NK-92 (cell line): Measurements from ENCODE around the gene VSIG10.

Experiments
- DNase-seq: peaks from one replicate; lab custom pipeline; 2025; ENCODE audit not compliant: unreplicated experiment; lab: John Stamatoyannopoulos, UW

Gene VSIG10

DNA sequence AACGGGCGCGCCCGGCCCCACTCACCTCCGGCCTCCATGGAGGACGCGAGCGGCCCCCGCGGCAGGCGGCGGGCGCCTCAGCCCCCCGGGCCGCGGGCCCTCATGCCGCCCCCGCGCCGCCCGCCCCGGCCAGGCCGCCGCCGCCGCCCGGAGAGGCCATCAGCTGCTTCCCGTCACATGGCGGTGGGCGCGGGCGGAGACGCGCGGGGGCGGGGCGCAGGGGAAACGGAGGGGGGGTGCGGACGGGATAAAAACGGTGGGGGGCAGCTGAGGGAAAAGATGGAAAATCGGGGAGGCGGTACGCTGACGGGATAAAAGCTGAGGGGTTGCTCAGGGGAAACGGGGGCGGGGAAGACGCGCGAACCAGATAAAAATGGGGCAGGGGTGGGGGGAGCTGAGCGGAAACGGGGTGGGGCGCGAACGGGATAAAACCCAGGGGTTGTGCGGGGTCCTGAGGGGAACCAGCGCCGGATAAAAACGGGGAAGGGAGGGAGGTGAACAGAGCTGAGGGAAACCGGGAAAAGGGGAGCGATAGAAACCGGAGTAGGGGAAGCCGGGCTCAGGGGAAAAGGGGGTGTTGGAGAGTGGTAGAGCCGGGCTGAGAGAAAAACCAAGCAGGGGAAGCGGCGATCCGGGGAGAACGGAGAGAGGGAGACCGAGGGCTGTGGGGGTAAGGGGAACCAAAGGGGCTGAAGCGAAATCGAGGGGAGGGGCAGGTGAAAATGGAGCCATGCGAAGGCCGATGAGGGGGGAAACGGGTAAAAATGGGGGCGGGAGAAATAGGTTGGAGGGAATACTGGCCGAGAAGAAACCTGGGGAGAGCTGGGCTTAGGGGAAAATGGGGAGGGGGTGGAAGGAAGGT, 42.6 kb downstream of the VSIG10 start, which contains the start of gene WSB2:
Gene WSB2 (minus strand): TSS at position 169 of the 862 bp plus-strand sequence. CDS start 131 bp downstream, at position 38.
- DNase-seq = no peak

DNA sequence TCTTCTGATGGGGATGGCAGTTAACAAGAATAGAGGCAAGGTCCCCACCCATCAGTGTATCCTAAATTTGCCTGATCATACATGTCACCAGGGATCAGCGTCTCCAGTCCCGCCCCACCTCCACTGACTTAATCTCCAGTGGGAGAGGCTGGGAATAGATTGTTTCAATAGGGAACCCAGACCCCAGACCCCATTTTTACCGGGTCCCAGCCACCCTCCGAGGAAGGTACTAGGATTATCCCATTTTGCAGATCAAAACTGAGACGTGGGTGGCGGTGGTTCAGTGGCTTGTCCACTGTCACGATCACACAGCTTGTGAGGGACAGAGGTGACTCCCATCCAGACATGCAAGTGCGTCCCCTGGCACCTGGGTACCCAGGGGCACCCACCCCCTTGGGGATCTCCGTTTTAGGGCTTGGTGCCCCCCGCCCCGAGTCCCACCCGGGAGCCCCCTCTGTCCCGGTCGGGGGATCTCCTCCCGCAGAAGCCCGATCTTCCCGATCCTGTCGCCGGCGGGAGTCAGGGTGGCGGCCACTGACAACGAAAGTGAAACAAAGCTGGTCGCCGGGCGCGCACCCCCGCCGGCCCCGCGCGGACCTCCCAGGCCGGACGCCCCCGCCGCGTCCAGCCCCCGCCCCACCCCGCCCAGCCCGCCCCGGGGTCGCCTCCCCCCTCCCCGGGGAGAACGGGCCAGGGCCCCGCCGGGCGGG, 43.4 kb downstream of the VSIG10 start:
- DNase-seq = no peak

DNA sequence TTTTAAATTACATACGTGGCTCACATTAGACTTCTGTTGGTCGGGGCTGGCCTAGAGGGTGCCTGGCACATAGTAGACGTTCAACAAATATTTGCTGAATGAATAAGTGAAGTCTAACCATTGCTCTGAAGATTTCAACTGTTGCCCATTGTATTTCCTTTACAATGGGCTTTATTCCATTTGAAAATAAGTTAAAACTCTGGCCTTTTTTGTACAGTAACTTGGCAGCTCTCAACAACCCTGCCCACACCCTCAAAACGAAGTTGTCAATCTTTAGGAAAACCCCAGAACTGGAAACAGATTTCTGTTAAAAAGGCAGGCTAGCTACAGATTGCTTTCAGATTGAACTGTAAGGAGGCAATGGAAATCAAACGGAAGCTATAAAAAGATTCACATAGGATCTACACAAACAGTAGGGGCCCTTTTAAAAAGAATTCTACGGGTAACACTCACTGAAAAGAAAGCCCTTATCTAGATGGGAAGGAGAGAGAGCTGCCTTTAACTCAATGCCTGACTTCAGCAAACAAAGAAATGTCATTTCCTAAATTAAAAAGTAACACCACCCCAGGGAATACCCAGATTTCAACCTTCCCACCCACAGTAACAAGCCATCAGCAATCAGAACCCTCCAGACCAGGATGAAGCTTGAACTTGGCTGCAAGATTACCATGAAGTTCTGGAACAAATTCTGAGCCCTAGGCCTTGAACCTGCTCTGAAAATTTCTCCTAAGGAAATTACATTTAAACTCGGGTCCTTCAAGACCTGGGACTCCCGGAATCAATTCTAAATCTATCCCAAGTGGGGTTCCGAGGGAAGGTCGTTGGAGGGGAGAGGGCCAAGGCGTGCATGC, 44.2 kb downstream of the VSIG10 start:
- DNase-seq = no peak

DNA sequence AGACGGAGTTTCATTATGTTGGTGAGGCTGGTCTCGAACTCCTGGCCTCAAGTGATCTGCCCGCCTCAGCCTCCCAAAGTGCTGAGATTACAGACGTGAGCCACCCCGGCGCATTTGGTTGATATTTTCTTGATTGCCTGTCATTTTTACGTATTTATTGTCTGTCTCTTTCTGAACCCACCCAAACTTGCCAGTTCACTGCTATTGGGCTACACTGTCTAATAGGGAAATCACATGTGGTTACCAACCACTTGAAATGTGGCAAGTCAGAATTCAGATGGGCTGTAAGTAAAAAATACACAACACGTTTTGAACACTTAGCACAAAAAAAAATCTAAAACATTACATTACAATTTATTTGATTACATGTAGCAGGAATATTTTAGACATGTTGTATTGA, 44.9 kb downstream of the VSIG10 start:
- DNase-seq = no peak

DNA sequence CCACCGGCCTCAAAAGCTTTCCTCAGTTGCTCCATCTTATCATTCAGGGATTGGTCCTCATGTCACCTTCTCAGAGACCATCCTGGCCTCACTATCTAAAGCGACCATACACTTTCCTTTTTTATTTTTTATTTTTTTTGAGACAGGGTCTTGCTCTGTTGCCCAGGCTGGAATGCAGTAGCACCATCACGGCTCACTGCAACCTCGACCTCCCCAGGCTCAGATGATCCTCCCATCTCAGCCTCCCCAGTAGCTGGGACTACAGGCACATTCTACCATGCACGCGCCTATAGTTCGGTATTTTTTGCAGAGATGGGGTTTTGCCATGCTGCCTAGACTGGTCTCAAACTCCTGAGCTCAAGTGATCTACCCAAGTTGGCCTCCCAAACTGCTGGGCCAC, 45.6 kb downstream of the VSIG10 start:
- no peak for DNase-seq

DNA sequence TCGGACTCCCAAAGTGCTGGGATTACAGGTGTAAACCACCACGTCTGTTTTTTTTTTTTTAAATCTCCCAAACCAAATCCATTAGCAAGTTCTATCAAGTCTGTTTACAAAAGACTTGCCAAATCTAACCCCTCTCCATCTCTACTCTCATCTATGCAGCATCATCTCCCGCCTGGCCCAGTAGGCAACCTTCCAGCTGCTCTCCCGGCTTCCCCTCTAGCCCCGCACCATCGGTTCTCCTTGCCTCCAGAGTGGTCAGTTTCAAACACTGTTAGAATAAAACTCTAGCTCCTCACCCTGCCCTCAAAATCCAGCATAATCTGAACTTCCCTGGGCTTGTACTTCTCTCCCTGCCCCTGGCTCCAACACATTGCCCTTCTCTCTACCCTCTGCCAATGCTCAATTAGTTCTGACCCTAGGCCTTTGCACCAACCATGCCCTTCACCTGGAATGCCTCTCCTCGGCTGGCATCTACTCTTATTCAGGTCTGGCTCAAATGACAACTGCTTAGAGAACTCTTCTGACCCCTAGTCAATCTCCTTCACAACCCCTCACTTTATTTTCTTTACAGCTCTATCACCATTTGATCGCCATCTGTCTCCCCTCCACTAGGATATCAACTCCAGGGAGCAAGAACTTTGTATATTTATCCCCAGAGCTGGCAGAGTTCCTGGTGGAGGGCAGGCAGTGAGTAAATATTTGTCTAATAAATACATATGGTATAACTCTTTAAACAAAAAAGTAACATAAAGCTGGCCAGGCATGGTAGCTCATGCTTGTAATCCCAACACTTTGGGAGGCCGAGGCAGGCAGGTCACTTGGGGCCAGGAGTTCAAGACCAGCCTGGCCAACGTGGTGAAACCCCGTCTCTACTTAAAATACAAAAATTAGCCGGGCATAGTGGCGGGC, 47.7 kb downstream of the VSIG10 start:
- no peak for DNase-seq

DNA sequence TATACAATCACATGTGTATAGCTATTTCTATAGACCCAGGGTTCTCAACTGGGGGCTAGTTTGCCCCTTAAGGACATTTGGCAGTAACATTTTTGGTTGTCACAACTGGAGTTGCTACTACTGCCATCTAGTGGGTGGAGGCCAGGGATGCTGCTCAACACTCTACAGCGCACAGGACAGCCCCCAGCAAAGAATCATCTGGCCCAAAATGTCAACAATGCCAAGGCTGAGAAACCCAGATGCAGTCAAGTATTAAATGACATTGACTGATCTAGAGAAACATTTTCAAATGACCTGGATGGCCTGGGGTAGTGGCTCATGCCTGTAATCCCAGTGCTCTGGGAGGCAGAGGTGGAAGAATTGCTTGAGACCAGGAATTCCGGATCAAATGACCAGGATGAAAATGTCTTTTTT, 48.7 kb downstream of the VSIG10 start:
- DNase-seq = no peak

DNA sequence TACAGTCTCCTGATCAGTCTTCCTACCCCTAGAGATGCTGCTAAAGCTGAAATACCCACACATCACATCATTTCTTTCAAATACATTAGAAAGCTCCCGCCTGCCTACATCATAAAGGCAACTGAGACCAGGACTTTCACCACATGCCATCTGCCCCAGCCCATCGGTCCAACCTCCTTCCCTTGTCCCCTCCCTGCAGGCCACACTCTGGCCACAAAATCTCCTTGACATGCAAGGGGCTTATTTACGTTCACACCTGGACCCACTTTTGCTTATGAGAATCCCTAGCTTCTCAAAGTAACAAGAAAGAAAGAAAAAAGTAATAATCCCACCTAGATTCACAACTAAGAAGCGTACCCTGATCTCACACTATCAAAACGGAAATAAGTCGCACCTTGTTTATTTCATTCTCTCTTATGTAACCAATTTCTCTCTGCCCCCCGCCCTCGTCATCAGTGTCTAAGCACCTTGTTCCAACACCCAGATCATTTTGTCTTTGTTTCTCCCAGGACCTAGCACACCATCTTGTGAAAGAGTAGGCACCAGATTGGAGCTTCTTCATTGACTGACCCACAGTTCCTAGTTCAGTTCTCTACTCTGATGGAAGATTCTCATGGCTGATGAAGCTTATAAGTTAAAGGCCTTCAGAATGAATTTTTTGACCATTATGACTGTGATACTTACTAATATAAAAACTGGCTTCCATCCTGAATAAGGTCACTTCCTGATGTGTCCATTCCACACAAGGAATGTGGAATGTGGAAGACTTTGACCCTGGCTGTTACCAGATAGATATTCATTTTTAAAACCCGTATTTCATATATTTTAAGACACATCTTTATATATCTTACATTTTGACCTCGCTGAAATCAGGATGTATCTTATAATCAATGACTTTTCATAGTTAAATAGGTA, 50.5 kb downstream of the VSIG10 start:
- DNase-seq = no peak

DNA sequence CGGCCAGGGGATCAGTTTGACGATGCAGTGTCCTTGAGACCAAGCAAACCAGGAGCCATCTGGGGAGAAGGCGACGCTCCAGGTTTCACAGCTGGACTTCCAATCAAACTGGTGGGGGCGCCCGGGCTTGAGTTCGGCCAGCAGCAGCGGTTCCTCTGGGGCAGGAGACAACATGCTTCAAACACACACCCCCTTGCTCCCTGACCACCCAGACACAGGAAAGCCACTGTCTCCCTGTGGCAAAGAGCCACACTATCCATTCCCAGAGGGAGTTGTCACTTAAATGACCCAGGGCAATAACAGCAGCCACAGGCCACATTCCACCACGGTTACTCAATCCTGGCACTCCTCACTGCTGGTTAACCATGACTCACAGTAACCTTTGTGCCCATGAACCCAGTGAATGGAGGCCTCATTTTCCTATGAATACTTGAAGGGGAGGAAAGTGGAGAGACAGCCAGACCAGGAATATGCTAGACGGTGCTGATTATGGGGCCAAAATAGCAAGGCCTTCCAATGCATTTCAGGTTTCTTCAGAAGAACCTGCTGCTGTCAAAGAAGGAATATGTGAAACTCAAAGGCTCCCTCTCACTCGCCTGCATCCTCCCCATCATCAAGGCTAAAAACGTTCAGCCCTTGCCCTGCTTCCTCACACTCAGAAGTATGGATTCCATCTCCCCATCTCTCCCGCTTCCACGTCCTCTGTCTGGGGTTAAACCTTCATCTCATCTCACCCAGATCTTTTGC, 51.3 kb downstream of the VSIG10 start:
- DNase-seq = no peak

DNA sequence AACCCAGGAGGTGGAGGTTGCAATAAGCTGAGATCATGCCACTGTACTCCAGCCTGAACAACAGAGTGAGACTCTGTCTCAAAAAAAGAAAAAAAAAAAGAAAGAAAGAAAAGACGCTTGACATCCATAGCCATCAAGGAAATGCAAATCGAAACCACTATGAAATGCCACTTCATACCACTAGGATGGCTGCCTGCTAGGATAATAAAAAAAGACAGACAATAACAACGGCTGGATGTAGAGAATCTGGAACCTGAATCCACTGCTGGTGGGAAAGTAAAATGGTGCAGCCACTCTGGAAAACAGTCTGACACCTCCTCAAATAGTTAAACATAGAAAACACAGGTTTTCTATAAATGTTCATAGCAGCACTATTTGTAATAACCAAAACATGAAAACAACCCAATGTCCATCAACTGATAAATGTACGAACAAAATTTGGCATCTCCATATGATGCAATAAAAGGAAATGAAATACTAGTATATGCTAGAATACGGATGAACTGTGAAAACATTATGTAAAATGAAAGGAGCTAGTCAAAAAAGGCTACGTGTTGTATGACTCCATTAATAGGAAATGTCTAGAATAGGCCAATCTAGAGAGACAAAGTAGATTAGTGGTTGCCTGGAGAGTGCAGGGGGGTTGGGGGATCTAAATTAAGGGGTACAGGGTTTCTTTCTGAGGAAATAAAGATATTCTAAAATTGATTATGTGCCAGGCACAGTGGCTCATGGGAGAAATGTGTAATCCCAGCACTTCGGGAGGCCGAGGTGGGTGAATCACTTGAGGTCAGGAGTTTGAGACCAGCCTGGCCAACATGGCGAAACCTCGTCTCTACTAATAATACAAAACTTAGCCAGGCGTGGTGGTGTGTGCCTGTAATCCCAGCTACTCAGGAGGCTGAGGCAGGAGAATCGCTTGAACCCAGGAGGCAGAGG, 52.6 kb downstream of the VSIG10 start:
- no peak for DNase-seq

DNA sequence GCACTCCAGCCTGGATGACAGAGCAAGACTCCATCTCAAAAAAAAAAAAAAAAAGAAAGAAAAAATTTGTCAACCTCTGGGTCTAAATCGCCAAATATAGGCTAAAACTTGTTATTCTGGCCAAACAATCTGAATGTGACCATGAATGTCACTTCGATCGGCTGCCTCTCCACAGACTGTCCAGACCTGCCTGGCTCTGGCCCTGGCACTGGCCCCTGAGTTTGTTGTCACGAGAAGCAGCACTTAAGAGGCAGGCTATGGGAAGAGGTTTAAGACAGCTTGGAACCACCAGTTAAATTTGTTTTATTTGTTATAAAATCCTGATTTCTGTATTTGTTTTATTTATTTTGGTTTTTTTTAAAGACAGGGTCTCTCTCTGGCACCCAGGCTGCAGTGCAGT, 57.4 kb downstream of the VSIG10 start:
- no peak for DNase-seq

DNA sequence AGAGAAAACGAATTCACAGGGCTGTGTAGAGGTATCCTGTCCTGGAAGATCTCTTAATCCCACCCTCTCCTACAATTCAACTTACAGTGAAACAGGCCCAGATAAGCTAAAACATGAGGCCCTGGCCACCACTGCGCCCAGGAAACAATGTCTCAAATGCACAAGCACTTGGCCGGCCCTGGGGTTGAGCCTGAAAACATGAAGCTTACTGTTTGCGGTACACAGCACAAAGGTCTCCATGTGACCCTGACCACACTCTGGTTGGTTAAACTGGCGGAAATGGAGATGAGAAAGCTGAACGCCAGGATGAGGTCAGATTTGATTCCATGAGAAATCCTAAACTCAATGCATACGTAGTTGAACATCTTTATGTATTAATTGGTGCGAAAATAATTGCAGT, 59.2 kb downstream of the VSIG10 start:
- DNase-seq = no peak

DNA sequence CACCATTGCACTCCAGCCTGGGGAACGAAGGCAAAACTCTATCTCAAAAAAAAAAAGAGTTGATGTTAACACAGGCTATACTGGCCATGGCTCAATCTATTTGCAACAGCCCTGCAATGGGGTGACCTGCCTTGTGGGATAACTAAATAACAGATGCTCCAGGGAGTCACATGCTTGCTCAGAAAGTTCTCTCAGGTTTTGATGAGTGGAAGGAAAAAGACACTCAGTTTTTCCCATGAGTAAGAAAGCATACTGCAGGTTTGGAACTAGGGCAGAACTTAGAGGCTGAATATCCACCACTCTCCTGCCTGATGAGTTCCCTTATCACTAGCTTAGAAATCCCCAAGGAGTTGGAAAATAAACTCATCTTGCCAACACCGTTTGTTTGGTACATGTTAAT, 59.7 kb downstream of the VSIG10 start:
- no peak for DNase-seq

DNA sequence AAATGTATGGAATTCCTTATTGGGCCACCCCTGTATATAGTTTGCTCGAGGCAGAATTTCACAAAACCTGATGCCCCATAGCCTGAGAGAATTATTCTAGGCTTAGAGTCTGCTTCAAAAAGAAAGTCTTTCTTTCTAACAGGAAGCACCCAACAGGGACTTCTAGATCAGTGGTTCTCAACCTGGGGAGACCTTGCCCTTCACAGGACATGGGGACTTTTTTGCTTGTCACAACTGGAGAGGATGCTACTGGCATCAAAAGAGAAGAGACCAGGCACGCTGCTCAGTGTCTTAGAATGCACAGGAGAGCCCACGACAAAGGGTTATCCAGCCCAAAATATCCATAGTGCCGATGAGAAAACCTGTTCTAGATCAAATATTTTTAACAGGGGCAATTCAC, 61.7 kb downstream of the VSIG10 start:
- DNase-seq = no peak

DNA sequence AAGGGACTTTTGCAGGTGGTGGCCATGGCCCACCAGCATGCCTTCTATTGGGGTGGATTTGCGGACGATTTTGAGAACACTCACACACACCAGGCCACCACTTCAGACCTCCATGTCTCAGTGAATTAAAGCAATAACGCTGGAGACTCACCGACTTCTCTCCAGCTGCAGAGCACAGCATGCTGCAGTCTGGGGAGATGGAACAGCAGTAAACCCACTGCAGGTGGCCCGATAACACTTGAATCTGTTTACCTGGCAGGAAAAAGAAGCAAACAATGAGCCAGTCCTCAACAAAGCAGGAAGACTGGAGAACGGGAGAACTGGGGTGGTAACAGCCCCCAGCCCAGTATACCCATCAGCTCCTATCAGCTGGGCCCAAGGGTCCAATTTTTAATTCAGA, 65.7 kb downstream of the VSIG10 start:
- DNase-seq = no peak

DNA sequence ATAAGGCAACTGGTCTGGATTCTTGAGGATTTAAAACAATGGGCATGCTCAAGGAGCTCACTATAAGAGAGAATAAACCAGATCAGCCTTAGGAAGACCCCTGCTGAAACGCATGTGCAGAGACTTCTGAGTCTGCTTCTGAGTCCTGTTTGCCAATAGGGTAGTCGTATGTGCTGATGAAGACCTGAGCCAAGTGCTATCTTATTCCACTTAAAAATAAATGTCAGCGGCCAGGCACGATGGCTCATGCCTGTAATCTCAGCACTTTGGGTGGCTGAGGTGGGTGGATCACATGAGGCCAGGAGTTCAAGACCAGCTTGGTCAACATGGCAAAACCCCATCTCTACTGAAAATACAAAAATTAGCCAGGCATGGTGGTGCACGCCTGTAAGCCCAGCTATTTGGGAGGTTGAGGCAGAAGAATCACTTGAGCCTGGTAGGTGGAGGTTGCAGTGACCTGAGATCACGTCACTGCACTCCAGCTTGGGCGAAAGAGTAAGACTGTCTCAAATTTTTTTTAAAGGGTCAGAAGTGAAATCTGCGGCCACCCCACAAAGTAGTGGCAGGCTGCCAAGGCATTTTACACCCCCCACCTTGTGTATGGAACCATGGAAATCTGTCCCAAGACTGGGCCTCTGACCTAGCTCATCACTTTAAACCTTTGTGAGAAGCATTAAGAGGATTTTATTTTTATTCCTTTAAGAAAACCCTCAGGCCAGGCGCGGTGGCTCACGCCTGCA, 67.0 kb downstream of the VSIG10 start:
- no peak for DNase-seq
